Measurements from ENCODE around the gene NTRK2.

The NTRK2 gene

DNA sequence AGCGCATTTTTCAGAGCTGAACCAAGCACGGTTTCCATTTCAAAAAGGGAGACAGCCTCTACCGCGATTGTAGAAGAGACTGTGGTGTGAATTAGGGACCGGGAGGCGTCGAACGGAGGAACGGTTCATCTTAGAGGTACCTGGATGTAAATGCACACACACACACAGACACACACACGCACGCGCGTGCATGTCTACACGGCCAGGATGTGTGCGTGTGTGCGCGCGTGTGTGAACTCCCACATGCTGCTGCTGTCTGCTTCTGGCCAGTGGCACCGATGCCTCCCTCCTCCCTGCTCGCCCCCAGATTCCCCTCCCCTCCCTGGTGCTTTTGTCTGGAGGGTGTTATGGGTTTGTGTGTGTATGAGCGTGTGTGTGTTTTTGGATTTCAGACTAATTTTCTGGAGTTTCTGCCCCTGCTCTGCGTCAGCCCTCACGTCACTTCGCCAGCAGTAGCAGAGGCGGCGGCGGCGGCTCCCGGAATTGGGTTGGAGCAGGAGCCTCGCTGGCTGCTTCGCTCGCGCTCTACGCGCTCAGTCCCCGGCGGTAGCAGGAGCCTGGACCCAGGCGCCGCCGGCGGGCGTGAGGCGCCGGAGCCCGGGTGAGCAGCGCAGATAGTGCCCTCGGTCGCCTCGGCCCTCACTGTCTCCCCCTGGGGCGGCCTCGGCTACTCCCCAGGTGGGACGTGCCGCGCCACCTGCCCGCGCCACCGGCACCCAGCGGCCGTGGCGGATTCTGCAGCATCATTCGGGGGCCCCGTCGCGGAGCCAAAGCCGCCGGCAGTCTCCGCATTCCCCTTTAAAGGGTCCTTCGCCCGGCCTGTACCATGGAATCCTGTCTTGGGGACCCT, at the start of gene NTRK2:
NTRK2 (plus strand) TSS at position 442 of the 850 bp plus-strand sequence. CDS start 1,020 bp downstream, outside the sequence.
- DNase-seq (ENCODE audit: low read depth): peak; percentile 7

DNA sequence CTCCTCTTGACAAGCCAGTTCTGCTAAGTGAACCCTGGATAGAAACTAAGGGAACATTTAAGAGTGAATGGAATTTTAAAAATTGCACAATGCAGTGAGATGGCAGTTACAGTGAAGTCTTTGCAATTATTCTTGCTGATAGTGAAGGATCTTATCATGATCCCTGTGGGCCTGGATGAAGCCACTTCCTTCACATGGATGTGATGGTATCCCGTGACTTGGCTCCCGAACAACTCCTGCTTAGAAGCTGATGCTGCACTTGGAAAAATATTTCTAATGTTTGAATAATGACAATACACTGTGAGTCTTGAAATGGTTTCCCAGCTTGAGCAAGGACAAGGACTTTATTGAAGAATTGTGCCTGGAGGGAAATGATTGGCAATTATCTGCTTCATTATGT, 49.2 kb upstream of the NTRK2 start:
- DNase-seq (ENCODE audit: low read depth): no peak

DNA sequence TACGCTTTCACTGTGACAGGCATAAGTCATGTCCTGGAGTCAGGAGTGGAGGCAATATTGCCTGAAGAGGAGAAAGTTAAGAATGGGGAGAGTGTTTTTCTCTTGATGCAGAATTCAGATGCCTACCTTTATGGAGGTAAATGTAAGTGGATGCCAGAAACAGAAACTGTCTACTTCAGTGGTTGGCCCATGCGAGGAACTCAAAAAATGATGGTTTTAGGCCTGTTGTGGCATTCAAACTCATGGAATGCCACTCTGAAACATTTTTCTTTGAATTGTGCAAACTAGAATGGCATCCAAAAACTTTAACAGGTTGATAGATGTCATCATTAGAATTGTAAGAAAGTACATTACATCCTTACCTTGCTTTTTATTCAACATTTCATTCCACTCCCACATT, 47.7 kb upstream of the NTRK2 start:
- no peak for DNase-seq (ENCODE audit: low read depth)

DNA sequence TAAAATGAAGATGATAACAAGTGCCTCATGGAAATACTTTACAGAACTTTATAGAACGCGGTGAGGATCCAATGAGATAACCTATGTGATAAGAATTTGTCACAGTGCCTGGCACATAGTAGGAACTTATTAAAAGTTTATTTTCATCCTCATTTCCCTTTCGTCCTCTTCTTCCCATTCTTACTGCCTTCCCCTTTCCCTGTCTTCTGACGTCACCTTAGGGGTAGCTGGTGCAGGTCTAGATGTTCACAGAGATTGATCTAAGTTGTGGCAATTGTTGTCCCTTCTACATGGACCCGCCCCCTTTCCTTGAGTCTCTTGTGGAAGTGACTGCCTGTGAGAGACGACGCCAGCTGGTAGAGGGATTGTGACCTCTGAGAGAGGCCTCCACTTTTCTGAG, 46.5 kb upstream of the NTRK2 start:
- DNase-seq (ENCODE audit: low read depth): no peak

DNA sequence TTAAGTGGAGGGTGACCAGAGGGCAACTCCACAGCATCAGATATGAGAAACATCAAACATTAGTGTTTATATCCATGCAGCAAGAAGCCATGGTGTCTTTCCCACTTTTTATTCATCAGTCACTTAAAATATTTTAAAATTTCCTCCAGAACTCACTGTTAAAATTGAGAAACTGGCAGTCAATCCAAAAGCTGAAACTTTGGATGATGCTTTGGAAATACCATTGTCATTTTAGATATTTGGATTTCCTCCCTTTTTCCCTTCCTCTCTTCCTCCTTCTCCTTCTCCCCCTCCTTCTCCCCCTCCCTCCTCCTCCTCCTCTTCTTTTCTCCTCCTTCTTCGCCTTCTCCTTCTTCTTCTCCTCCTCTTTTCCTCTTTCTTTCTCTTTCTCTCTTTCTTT, 33.1 kb upstream of the NTRK2 start:
- no peak for DNase-seq (ENCODE audit: low read depth)

DNA sequence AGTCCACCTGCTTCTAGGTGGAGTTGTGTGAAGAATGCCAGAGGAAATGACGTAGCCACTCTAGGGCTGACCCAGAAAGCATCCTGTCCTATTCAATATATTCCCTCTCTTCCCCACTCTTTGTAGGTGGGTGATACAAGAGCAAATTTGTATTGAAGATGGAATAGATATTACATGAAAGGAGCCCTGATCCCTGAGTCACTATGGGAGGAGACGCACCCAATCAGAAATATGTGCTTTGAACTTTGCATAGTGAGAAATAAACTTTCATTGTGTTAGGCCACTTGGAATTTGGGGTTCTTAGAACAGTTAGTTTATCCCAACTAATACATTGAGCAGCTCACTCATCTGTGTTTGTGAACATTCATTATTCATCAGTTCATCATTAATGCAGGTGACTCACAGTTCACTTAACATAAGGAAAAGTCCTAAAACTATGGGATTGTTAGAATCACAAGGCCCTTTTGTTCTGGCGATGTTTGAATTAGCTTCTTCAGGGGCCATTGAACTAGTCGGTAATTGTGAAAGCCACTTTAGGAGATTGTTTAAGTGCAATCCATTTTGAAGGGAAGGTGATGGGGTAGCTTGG, 26.9 kb upstream of the NTRK2 start:
- DNase-seq (ENCODE audit: low read depth): no peak

DNA sequence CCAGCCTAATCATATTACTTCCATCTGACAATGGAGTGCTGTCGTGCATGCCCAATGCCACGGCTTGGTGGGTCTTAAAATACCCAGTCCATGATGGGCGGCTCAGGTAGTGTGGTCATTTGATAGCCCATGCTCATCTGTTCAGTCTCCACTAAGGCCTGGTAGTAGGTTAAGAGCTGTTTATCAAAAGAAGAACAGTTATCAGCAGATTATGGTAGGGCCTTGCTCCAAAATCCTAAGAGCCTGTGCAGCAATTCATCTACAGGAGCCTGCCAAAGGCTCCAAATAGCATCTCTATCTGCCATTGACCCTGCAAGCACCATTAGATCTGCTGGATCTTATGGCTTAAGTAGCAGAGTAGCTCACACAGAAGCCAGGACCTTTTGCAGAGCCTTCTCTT, 21.8 kb upstream of the NTRK2 start:
- no peak for DNase-seq (ENCODE audit: low read depth)

DNA sequence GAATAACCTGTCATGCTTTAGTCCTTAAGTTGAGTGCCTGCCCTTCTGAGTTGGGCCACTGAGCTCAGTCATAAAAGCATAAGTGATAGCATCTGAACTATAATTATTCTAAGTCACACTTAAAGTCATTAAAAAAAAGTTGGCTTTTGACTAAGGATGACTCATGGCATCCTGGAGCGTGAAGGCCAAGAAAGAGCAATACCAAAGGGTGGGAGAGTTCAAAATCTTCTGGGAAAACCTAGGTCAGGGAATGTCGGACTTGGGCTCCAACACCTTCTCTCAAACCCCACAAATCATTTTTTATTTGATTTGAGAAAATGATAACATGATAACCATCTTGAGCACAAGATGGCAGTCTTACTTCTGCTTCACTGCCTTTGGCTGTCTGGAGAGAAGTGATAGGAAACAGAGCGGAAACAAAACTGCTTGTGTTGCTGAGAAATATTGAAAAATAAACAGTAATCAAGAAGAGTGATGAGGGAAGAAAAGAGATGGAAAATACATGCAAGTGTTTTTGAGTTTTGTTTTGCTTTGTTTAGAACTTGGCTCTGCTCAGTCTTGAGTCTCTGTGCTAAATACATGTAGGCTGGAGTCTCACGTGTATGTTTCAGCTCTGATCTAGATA, 16.9 kb upstream of the NTRK2 start:
- no peak for DNase-seq (ENCODE audit: low read depth)

DNA sequence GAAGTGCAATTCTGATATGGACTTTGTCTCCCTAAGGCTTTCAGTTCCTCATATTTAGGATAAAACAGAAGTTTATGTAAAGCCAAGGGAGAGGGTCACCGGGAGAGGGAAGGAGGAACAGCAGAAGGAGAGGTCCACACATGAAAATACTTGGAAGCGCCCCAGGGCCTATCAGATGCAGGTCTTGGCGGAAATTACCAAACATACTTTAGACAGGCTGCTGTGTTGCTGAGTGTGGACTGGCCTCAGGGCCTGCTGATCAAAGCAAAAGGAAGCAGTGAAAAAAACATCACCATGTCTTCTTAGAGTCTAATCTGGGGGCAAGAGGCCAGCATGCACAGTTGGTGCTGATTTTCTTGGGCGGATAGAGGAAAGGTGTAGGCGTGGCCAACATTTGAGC, 14.1 kb upstream of the NTRK2 start:
- no peak for DNase-seq (ENCODE audit: low read depth)

DNA sequence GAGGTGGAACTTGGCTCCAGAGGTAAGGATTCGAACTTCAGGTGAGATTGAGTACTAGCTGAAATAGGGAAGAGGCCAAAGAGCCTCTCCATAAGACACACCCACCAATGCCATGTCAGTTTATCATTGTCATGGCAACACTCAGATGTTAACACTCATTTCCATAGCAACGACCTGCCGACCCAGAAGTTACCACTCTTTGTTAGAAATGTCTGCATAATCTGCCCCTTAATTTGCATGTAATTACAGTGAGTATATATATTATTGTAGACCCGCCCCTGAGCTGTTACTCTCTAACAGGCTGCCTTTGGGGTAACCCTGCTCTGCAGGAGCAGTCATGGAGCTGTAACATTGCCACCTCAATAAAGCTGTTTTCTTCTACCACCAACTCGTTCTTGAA, 10.2 kb upstream of the NTRK2 start:
- DNase-seq (ENCODE audit: low read depth): no peak

DNA sequence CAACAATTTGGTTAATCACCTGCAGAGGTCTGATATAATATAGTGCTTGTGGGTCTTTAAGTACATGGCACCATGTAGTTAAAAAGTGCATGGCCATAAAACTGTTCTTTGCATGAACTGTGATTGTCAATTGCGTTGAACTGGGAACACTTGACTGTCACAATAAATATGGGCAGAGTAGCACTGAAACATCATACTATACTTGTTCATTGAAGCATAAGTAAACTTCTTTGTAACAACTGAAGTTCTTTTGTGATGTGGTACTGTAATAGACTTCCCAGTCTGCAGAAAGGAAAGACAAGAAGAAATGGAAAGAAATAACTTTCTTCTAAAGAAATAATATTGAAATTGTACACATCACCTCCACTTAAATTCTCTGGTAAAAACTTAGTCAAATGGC, 9.8 kb upstream of the NTRK2 start:
- DNase-seq (ENCODE audit: low read depth): no peak

DNA sequence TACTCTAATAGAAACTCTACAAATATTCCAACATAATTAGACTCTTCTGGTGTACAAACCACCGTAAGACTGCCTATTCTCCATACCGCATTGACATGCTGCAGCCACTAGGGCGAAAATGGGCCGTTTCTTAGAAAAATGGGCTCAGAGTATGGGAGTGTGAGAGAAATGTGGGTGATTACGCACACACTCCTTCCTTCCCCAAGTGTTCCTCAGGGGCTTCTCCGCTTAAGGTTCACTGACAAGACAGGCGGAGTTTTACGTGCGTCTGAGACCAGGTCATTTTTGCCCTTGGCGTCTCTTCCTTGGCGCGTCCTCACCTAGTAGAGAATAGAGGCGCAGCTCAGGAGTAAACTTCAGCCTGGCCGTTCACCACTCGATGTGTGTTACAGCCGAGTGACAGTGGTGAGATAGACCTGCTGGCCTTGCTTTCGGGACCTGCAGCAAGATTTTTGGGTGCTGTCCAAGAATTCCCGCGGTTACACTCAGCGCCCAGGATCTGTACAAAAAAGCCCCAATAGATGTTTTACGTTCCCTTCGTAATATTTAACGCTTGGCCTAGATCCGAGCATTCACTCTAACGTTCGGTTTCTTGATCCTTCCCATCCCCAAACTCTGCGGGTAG, 1.8 kb upstream of the NTRK2 start:
- DNase-seq (ENCODE audit: low read depth): peak; percentile 24

DNA sequence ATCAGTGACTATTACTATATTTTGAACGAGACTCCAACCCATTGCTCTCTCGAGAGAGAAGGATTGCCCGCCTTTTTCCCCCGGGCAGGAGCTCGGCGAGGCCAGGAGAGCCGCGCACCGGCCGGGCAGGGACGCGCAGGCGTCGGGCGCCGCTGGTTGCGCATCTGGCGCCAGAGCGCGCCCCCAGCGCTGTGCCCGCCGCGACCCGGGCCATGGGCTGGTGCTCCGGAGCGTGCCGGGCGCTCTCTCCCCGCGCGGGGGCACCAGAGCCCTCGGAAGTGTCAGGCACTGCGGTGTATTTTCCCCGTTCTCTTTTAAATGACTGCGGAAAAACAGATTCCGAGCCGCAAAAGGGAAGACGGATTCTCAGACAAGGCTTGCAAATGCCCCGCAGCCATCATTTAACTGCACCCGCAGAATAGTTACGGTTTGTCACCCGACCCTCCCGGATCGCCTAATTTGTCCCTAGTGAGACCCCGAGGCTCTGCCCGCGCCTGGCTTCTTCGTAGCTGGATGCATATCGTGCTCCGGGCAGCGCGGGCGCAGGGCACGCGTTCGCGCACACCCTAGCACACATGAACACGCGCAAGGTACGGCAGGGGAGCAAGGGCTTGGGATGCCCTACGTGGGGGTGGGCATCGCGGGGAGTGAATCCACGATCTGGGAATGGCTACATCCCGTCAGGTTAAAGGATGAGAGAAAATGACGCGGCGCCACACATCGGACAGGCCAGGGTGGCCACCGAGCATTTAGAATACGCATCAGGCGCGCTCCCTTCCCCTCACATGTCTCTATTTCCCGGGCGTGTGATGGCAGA, 1.1 kb upstream of the NTRK2 start:
- peak; percentile 39 for DNase-seq (ENCODE audit: low read depth)

DNA sequence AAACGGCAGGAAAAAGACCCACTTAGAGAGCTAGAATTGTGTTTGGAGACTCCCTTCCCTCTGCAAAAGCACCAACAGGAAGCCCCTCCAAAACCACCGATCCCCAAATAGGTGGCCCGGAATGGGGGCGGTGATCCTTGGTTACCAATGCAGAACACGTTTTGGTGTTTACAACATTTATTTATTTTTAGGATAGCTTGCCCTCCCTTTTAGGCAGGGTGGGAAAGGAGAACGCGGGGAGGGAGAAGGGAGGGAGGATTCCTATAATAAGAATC, 579 bp upstream of the NTRK2 start:
- DNase-seq (ENCODE audit: low read depth): peak; percentile 1

DNA sequence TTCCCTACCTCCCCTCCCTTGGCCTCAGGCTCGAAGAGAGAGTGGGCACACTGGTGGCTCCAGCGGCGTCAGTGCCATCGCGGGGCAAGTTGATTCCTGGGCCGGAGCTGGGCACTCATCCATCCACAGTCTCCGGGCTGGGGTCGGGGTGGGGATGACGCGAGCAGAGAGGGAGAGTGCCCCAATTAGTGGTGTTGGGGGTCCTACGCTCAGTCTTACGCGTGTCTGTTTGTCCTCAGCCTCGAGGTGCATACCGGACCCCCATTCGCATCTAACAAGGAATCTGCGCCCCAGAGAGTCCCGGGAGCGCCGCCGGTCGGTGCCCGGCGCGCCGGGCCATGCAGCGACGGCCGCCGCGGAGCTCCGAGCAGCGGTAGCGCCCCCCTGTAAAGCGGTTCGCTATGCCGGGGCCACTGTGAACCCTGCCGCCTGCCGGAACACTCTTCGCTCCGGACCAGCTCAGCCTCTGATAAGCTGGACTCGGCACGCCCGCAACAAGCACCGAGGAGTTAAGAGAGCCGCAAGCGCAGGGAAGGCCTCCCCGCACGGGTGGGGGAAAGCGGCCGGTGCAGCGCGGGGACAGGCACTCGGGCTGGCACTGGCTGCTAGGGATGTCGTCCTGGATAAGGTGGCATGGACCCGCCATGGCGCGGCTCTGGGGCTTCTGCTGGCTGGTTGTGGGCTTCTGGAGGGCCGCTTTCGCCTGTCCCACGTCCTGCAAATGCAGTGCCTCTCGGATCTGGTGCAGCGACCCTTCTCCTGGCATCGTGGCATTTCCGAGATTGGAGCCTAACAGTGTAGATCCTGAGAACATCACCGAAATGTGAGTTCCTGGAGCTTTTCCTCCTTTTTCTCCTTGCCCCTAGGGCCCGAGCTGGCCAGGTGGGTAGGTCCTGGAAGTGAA, 861 bp downstream of the NTRK2 start:
- no peak for DNase-seq (ENCODE audit: low read depth)

DNA sequence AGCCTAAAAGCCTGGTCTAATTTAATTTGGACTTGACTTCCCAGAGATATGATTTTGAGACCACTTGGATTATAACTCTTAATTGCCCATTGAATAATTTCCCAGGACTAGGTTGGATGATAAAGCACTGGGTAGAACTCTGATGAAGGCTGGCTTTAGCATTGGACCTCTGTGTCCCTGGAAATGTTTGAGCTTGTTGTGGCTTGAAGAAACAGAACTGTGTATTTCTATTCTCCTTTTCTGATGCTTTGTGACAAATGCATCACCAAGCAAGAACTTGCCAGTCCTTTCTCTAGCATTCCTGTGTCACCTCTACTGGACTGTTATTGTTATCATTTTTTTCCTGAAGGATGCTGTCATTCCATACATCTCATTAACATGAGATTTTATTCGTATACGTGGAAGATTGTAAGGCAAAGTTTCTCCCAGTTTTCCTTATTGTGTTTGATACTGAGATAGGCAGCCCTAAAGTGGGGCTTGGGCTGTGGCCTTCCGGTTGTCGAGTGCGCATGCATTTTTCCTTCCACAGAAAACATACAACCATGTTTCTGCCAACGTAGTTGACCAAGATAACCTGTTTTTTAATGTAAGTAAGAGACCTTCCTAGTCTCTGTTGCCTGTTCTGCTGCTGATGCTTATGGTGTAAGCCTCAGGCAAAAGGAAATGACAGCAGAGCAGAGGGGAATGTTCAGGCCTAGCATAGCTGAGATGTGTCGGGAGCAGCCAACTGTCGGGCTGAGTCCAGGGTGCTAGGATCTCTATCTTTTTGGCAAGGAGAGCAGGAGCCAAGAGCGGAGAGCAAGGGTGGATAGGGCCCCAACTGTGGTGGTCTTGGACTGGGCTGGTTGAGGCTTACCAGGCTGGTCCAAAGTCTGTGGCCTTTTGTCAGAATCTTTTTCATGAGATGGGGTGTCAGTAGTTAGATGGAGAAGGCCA, 2.3 kb downstream of the NTRK2 start:
- DNase-seq (ENCODE audit: low read depth): no peak

DNA sequence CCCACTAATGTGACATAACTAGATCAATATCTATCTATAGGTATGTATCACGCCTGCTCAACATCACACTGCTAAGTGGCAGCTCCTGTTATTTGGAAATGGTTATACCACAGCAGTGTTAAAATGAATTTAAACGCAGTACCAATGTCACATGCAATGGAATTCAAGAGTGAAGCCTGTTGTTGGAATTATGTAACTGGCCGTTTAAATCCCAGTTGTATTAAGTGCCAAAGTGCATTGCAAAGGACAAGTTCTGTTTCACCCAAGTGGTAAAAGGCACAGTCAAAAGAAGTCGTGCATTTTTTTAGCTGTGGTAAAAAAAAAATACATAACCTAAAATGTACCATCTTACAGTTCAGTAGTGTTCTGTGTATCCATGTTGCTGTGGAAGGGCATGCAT, 4.3 kb downstream of the NTRK2 start:
- no peak for DNase-seq (ENCODE audit: low read depth)

DNA sequence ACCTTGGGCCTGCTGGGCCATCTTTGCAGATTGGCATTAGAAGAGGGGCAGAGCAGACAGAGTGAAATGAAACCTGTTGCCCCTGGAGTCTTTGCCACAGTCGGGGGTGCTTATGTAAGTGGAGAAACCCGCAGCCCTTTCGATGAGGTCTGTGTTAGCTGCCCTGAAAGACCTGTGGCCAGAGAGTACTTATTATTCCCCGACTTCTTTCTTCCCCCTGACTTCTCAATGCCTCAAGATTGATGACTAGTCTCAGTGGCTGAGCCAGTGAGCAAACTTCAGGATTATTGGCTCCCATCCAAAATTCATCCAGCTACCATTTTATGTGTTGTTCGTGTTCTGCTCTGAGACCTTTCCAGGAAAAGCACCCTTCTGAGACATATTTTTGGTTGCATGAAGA, 7.6 kb downstream of the NTRK2 start:
- DNase-seq (ENCODE audit: low read depth): no peak

DNA sequence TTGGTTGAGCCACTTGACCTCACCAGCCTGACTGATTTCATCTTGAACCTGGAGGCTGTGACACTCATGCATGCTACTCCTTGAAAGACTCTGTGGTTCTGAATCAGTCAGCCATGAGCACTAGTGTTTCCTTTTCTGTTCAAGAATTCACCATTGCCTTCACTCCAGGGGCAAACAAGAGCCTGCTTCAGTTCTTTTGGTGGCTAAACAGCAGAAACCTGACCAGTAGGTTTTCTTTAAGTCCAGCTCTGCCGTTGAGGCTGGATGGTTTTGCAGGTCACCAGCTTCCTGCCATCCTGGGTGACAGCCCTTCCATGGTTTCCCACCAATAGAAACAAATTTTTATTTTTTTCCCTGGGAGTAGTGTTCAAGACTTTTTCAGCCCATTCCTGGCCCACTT, 10.0 kb downstream of the NTRK2 start:
- DNase-seq (ENCODE audit: low read depth): no peak
